Peyer's patch (tissue), 4 donors: ENCODE data around the gene CDKN2B. TPM values are rescaled to one million over a fixed set of nuclear protein-coding genes. Genes with fewer than 3 reads are reported as not detected.

ENCODE experiments used
- DNase-seq, 3 donors: peaks; one replicate each; pipeline ENCODE4 v3.0.0-alpha.2; 2017 to 2019
- H3K27ac ChIP-seq, 4 donors: fragments of 200-600 bp; sonication (generic); one replicate each; pipeline ENCODE4 v1.5.1; 2016 to 2019
- H3K27me3 ChIP-seq, 2 donors: fragments of 200-600 bp; sonication (generic); one replicate each; pipeline ENCODE4 v1.5.1; 2019
- H3K36me3 ChIP-seq, 3 donors: fragments of 200-600 bp; sonication (generic); one replicate each; pipeline ENCODE4 v1.5.1; 2016 to 2019
- H3K4me1 ChIP-seq, 4 donors: fragments of 200-600 bp; sonication (generic); one replicate each; pipeline ENCODE4 v1.5.1; 2016 to 2019
- H3K4me3 ChIP-seq, 4 donors: fragments of 200-600 bp; sonication (generic); 1 replicate in 3 of 4; 2 replicates in 1 of 4; pipeline ENCODE4 v1.5.1; 2016 to 2019; ENCODE audit warnings: mild to moderate bottlenecking in 1 of 4
- H3K9me3 ChIP-seq, 4 donors: fragments of 200-600 bp; sonication (generic); one replicate each; pipeline ENCODE4 v1.5.1; 2016 to 2019; ENCODE audit warnings: mild to moderate bottlenecking in 1 of 4
- CTCF ChIP-seq, 6 experiments: fragments of 450-650 bp in 4 of 6; fragments of 200-600 bp in 2 of 6; sonication (generic) in 1 of 6; IDR thresholded peaks; one replicate each; pipeline ENCODE4 v1.5.1; 2017 to 2019; ENCODE audit warnings: antibody characterized with exemption in 6 of 6, mild to moderate bottlenecking in 3 of 6, moderate library complexity in 1 of 6
- POLR2A ChIP-seq, 2 donors: fragments of 450-650 bp; IDR thresholded peaks; one replicate each; pipeline ENCODE4 v1.5.1; 2017; ENCODE audit warnings: antibody characterized with exemption in 2 of 2, mild to moderate bottlenecking in 2 of 2, moderate library complexity in 2 of 2
- total RNA-seq, 4 donors: library from RNA; depleted of rRNA; stranded (reverse); fragments of >200 nt; gene quantifications; one replicate each; pipeline ENCODE4 v1.1.0, GENCODE V29; 2016

The CDKN2B gene
- total RNA-seq, 4 donors from 2014 or later = 15.7 to 375 (median 228) TPM

DNA sequence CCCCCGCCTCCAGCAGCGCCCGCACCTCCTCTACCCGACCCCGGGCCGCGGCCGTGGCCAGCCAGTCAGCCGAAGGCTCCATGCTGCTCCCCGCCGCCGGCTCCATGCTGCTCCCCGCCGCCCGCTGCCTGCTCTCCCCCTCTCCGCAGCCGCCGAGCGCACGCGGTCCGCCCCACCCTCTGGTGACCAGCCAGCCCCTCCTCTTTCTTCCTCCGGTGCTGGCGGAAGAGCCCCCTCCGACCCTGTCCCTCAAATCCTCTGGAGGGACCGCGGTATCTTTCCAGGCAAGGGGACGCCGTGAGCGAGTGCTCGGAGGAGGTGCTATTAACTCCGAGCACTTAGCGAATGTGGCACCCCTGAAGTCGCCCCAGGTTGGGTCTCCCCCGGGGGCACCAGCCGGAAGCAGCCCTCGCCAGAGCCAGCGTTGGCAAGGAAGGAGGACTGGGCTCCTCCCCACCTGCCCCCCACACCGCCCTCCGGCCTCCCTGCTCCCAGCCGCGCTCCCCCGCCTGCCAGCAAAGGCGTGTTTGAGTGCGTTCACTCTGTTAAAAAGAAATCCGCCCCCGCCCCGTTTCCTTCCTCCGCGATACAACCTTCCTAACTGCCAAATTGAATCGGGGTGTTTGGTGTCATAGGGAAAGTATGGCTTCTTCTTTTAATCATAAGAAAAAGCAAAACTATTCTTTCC lies 34.2 kb downstream of the CDKN2B start:
- peaks cover 0 to 8% (median 0%) of the 10 kb centered on the region in 4 donors for H3K9me3 ChIP-seq
- peaks cover 5 to 67% of the 10 kb centered on the region in 2 donors for H3K27me3 ChIP-seq
- H3K36me3 ChIP-seq = no peaks in the 10 kb centered on the region
- DNase-seq = peak in 2 of 3 donors; percentile 46 to 62
- peaks cover 0 to 19% (median 9%) of the 10 kb centered on the region in 4 donors for H3K4me1 ChIP-seq
- no peak overlapping the region for H3K27ac ChIP-seq
- no peak for TF ChIP-seq POLR2A (IDR thresholded peaks at IDR 0.05)
- TF ChIP-seq CTCF (IDR thresholded peaks at IDR 0.05) = no peak
- H3K4me3 ChIP-seq = peak overlapping the region; percentile 16 to 57 (median 50)

DNA sequence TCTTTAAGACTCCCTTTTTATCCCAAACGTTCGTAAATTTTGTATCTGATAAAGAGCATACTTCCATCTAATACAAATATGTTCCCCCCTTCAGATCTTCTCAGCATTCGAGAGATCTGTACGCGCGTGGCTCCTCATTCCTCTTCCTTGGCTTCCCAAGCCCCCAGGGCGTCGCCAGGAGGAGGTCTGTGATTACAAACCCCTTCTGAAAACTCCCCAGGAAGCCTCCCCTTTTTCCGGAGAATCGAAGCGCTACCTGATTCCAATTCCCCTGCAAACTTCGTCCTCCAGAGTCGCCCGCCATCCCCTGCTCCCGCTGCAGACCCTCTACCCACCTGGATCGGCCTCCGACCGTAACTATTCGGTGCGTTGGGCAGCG lies 34.8 kb downstream of the CDKN2B start:
- TF ChIP-seq POLR2A (IDR thresholded peaks at IDR 0.05) (no peak), CTCF (IDR thresholded peaks at IDR 0.05) (no peak)
- no peak for DNase-seq

DNA sequence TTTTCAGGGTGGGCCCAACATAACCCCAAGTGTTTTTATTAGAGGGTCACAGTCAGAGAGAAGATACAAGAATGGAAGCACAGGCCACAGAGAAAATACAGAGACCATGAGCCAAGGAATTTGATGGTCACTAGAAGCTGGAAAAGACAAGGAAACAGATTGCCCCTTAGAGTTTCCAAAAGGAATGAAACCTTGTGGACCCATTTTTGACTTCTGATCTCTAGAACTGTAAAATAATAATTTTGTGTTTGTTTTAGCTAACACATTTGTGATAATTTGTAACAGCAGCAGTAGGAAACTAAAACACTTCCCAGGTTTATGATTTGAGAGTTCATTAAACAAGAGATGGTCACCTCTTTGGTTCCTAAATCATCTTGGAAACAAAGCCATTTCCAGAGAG lies 36.7 kb downstream of the CDKN2B start:
- no peak overlapping the region for H3K27ac ChIP-seq
- no peak overlapping the region for H3K4me3 ChIP-seq
- peaks cover 5 to 83% of the 10 kb centered on the region in 2 donors for H3K27me3 ChIP-seq
- TF ChIP-seq POLR2A (IDR thresholded peaks at IDR 0.05) = no peak
- H3K9me3 ChIP-seq = peaks cover 0 to 8% (median 0%) of the 10 kb centered on the region in 4 donors
- H3K4me1 ChIP-seq = peaks cover 0 to 19% (median 9%) of the 10 kb centered on the region in 4 donors
- H3K36me3 ChIP-seq = no peaks in the 10 kb centered on the region
- DNase-seq = no peak

More for the DNA sequence above, 34.8 kb downstream of the CDKN2B start:
- Histone ChIP-seq H3K9me3 (peaks cover 0 to 8% (median 0%) of the 10 kb centered on the region in 4 donors), H3K36me3 (no peaks in the 10 kb centered on the region), H3K4me3 (peak overlapping the region; percentile 16 to 57 (median 50)), H3K27me3 (peaks cover 5 to 69% of the 10 kb centered on the region in 2 donors), H3K4me1 (peaks cover 0 to 19% (median 9%) of the 10 kb centered on the region in 4 donors), H3K27ac (no peak overlapping the region)

DNA sequence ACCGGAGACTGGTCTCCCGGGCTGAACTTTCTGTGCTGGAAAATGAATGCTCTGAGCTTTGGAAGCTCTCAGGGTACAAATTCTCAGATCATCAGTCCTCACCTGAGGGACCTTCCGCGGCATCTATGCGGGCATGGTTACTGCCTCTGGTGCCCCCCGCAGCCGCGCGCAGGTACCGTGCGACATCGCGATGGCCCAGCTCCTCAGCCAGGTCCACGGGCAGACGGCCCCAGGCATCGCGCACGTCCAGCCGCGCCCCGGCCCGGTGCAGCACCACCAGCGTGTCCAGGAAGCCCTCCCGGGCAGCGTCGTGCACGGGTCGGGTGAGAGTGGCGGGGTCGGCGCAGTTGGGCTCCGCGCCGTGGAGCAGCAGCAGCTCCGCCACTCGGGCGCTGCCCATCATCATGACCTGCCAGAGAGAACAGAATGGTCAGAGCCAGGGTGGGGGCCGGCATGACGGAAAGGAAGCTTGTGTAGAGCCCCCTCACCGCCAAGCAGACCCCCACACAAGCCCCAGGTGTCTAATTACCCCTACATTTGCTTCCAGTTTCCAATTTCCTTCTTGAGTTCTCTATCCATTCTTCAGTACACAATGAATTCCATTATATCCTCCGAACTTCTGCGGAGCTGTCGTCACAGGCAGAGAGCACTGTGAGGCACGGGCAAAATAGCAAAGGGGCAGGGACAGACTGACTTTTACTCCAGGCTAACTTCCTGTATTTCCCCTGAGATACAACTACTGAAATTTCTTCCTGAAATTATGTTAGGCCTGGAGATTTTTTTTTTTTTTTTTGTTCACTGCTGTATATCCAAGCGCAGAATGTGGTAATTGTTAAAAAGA lies 38.1 kb downstream of the CDKN2B start:
- Histone ChIP-seq H3K27ac (no peak overlapping the region), H3K9me3 (peaks cover 0 to 8% (median 0%) of the 10 kb centered on the region in 4 donors), H3K4me3 (no peak overlapping the region), H3K4me1 (peaks cover 0 to 19% (median 9%) of the 10 kb centered on the region in 4 donors), H3K27me3 (peaks cover 5 to 79% of the 10 kb centered on the region in 2 donors), H3K36me3 (no peaks in the 10 kb centered on the region)
- no peak for TF ChIP-seq CTCF (IDR thresholded peaks at IDR 0.05)
- no peak for TF ChIP-seq POLR2A (IDR thresholded peaks at IDR 0.05)
- DNase-seq = no peak

DNA sequence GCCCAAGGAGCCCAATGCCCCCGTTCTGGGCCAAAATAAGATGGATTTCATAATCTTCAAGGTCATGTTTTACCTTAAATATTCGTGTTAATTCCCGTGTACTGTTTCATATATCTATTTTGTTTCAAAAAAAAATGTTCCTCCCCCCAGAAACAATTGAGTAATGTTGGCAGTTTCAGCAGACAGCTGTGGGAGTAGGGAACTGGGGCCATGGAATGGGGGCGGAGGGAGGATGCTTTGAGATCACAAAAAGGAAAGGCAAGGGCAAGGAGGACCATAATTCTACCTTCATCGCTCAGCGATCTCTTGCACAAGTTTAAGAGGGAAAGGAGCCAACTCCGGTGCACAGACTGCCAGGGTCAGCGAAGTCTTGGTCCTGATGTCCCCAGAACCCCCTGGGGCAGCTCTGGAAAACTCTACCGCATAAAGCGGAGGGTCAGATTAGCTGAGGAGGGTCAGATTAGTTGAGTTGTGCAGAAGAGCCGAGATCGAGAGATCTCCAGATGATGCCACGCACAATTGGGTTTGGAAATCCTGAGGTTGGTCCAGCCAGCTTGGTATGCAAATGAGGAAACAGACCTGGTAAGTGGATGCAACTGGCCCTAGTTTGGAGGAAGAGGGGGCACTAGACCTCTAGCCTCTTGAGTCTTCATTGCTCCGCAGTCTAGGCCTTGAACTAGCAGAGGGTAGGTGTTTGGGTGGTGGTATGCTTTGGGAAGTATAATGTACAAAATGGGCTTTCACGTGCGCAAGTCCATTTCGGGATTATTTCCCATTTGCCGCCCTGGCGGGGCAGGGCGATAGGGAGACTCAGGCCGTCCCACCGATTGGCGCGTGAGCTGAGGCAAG lies 38.9 kb downstream of the CDKN2B start:
- peaks cover 5 to 78% of the 10 kb centered on the region in 2 donors for H3K27me3 ChIP-seq
- H3K4me3 ChIP-seq = no peak overlapping the region
- TF ChIP-seq POLR2A (IDR thresholded peaks at IDR 0.05) (no peak), CTCF (IDR thresholded peaks at IDR 0.05) (no peak)
- peaks cover 0 to 8% (median 0%) of the 10 kb centered on the region in 4 donors for H3K9me3 ChIP-seq
- H3K4me1 ChIP-seq = peaks cover 0 to 20% (median 12%) of the 10 kb centered on the region in 4 donors
- H3K27ac ChIP-seq = no peak overlapping the region
- no peak for DNase-seq
- no peaks in the 10 kb centered on the region for H3K36me3 ChIP-seq
